Mononuclear cell (primary cell): ENCODE measurements around the gene ACER3. TPM values are rescaled to one million over a fixed set of nuclear protein-coding genes. Genes with fewer than 3 reads are reported as not detected.
"Not testable (repeated sequence)": the region's sequence is repeated elsewhere in the genome, so short reads cannot be mapped to it uniquely, and the experiment has no call there.

Source experiments
- H3K27me3 ChIP-seq: 2 replicates; pipeline ENCODE4 v1.6.0; 2011; ENCODE audit warnings: low read length, control low read depth; ENCODE audit not compliant: insufficient read depth
- H3K4me1 ChIP-seq: 2 replicates; pipeline ENCODE4 v1.5.1; 2011; ENCODE audit warnings: mild to moderate bottlenecking, low read length, control low read depth; ENCODE audit not compliant: insufficient read depth
- H3K4me3 ChIP-seq: 2 replicates; pipeline ENCODE4 v1.5.1; 2011; ENCODE audit warnings: mild to moderate bottlenecking, low read length, moderate library complexity
- H3K9me3 ChIP-seq: 2 replicates; pipeline ENCODE4 v1.5.1; 2011; ENCODE audit warnings: low read depth, mild to moderate bottlenecking, control low read depth, low read length
- total RNA-seq: library from RNA; depleted of rRNA; stranded (reverse); fragments of >200 nt; gene quantifications from one replicate; pipeline ENCODE4 v1.2.3, GENCODE V29; 2012

The ACER3 gene
- 13.6 TPM for total RNA-seq

GRCh38 chr11:76860539-76861475 lies at the start of gene ACER3:
ACER3 (plus strand) TSS chr11:76860918; CDS start chr11:76860977, 59 bp downstream.
- H3K9me3 ChIP-seq, result no peaks in the 10 kb centered on the region
- peaks cover 69% of the 10 kb centered on the region for H3K4me1 ChIP-seq
- H3K27me3 ChIP-seq, result no peaks in the 10 kb centered on the region
- peak within 1 kb of the TSS; percentile 59 for H3K4me3 ChIP-seq

GRCh38 chr11:76811259-76811658 lies 49.5 kb upstream of the ACER3 start:
- H3K4me3 ChIP-seq, result no peak overlapping the region
- H3K27me3 ChIP-seq, result no peaks in the 10 kb centered on the region
- peaks cover 10% of the 10 kb centered on the region for H3K9me3 ChIP-seq
- peaks cover 4% of the 10 kb centered on the region for H3K4me1 ChIP-seq

- Histone ChIP-seq H3K4me3 (no peak overlapping the region), H3K9me3 (peaks cover 15% of the 10 kb centered on the region), H3K27me3 (no peaks in the 10 kb centered on the region), H3K4me1 (no peaks in the 10 kb centered on the region)
These were observed 46.3 kb upstream of the ACER3 start for GRCh38 chr11:76814414-76814813.

GRCh38 chr11:76815678-76816077 lies 45.0 kb upstream of the ACER3 start:
- H3K4me1 ChIP-seq, H3K4me3 ChIP-seq, H3K27me3 ChIP-seq: not testable (repeated sequence)
- H3K9me3 ChIP-seq, result peaks cover 15% of the 10 kb centered on the region

GRCh38 chr11:76820184-76820566 lies 40.5 kb upstream of the ACER3 start:
- Histone ChIP-seq H3K4me3 (no peak overlapping the region), H3K9me3 (peaks cover 12% of the 10 kb centered on the region), H3K4me1 (peaks cover 20% of the 10 kb centered on the region), H3K27me3 (no peaks in the 10 kb centered on the region)

GRCh38 chr11:76821396-76821795 lies 39.3 kb upstream of the ACER3 start:
- not testable (repeated sequence) for H3K27me3 ChIP-seq, H3K4me3 ChIP-seq
- peaks cover 29% of the 10 kb centered on the region for H3K4me1 ChIP-seq

GRCh38 chr11:76822406-76822805 lies 38.3 kb upstream of the ACER3 start:
- no peaks in the 10 kb centered on the region for H3K9me3 ChIP-seq
- peaks cover 29% of the 10 kb centered on the region for H3K4me1 ChIP-seq
- H3K27me3 ChIP-seq, result no peaks in the 10 kb centered on the region
- H3K4me3 ChIP-seq, result no peak overlapping the region

More at GRCh38 chr11:76821396-76821795, 39.3 kb upstream of the ACER3 start:
- not testable (repeated sequence) for H3K9me3 ChIP-seq

- Histone ChIP-seq H3K4me1 (peaks cover 29% of the 10 kb centered on the region), H3K4me3 (no peak overlapping the region), H3K9me3 (no peaks in the 10 kb centered on the region), H3K27me3 (no peaks in the 10 kb centered on the region)
These were observed 37.2 kb upstream of the ACER3 start for GRCh38 chr11:76823481-76824028.

- H3K27me3 ChIP-seq, result no peaks in the 10 kb centered on the region
- H3K9me3 ChIP-seq, result no peaks in the 10 kb centered on the region
- peaks cover 29% of the 10 kb centered on the region for H3K4me1 ChIP-seq
- H3K4me3 ChIP-seq, result no peak overlapping the region
These were observed 36.4 kb upstream of the ACER3 start for GRCh38 chr11:76824083-76824939.

- peaks cover 29% of the 10 kb centered on the region for H3K4me1 ChIP-seq
- no peaks in the 10 kb centered on the region for H3K27me3 ChIP-seq
- H3K4me3 ChIP-seq, result no peak overlapping the region
- no peaks in the 10 kb centered on the region for H3K9me3 ChIP-seq
These were observed 35.6 kb upstream of the ACER3 start for GRCh38 chr11:76824980-76825725.

GRCh38 chr11:76825726-76826396 lies 34.9 kb upstream of the ACER3 start:
- no peak overlapping the region for H3K4me3 ChIP-seq
- peaks cover 29% of the 10 kb centered on the region for H3K4me1 ChIP-seq
- H3K27me3 ChIP-seq, result no peaks in the 10 kb centered on the region
- H3K9me3 ChIP-seq, result no peaks in the 10 kb centered on the region

- H3K4me1 ChIP-seq, result peaks cover 29% of the 10 kb centered on the region
- not testable (repeated sequence) for H3K27me3 ChIP-seq, H3K9me3 ChIP-seq, H3K4me3 ChIP-seq
These were observed 34.2 kb upstream of the ACER3 start for GRCh38 chr11:76826508-76826907.

- not testable (repeated sequence) for H3K4me3 ChIP-seq
These were observed 33.7 kb upstream of the ACER3 start for GRCh38 chr11:76827005-76827404.

More at GRCh38 chr11:76827005-76827404, 33.7 kb upstream of the ACER3 start:
- H3K9me3 ChIP-seq, H3K27me3 ChIP-seq: not testable (repeated sequence)
- H3K4me1 ChIP-seq, result peaks cover 29% of the 10 kb centered on the region
